WTC11 (cell line): ENCODE measurements around the gene EMC8. TPM values are rescaled to one million over a fixed set of nuclear protein-coding genes. Genes with fewer than 3 reads are reported as not detected.

Experiments
- ATAC-seq: fragments of 200-7000 bp; cut with Tn5 transposase; 2 replicates; pipeline ENCODE4 v1.10.0; 2021; ENCODE audit warnings: mild to moderate bottlenecking, moderate library complexity
- CTCF ChIA-PET: fragments of 300-600 bp; sonication (Branson Sonifier 250); formaldehyde crosslinking; loops from one replicate; lab custom pipeline; 2021; ENCODE audit warnings: antibody characterized with exemption; lab: Charles Lee
- POLR2A ChIA-PET: fragments of 350-600 bp; sonication (Branson Sonifier 250); formaldehyde crosslinking; loops from one replicate; lab custom pipeline; 2021; ENCODE audit warnings: antibody characterized with exemption; lab: Charles Lee
- DNase-seq: peaks from one replicate; pipeline ENCODE4 v3.0.0; 2021; ENCODE audit warnings: low spot score
- H3K27ac Mint-ChIP-seq: 2 replicates; pipeline ENCODE4 v1.8.0; 2021; ENCODE audit warnings: mixed read lengths
- H3K27me3 Mint-ChIP-seq: 2 replicates; pipeline ENCODE4 v1.8.0; 2021; ENCODE audit warnings: low read depth, mild to moderate bottlenecking, moderate library complexity, mixed read lengths
- H3K36me3 Mint-ChIP-seq: 2 replicates; pipeline ENCODE4 v1.8.0; 2021; ENCODE audit warnings: mixed read lengths
- H3K4me1 Mint-ChIP-seq: 2 replicates; pipeline ENCODE4 v1.8.0; 2022; ENCODE audit warnings: mixed read lengths
- H3K4me3 Mint-ChIP-seq: 2 replicates; pipeline ENCODE4 v1.8.0; 2021; ENCODE audit warnings: mild to moderate bottlenecking, moderate library complexity, mixed read lengths
- H3K9me3 Mint-ChIP-seq: 2 replicates; pipeline ENCODE4 v1.8.0; 2021; ENCODE audit warnings: mixed read lengths
- AR ChIP-seq: fragments of 250-450 bp; sonication (Bioruptor Pico); IDR thresholded peaks from 2 replicates; pipeline ENCODE4 v1.9.0; 2021; ENCODE audit warnings: mild to moderate bottlenecking
- ARID4B ChIP-seq: sonication (generic); formaldehyde crosslinking; IDR thresholded peaks from 2 replicates; pipeline ENCODE4 v1.8.0; 2023; ENCODE audit warnings: missing genetic modification reagents, mild to moderate bottlenecking, borderline replicate concordance
- E2F1 ChIP-seq: sonication (generic); formaldehyde crosslinking; IDR thresholded peaks from 2 replicates; pipeline ENCODE4 v1.8.0; 2022; ENCODE audit warnings: mild to moderate bottlenecking, missing genetic modification reagents
- ELF4 ChIP-seq: sonication (generic); formaldehyde crosslinking; IDR thresholded peaks from 2 replicates; pipeline ENCODE4 v1.8.1; 2022; ENCODE audit warnings: low read depth, mild to moderate bottlenecking, moderate library complexity, missing genetic modification reagents
- GTF2I ChIP-seq: fragments of 250-450 bp; sonication (Bioruptor Pico); conservative IDR thresholded peaks from 2 replicates; pipeline ENCODE4 v1.4.0; 2021; ENCODE audit warnings: mild to moderate bottlenecking
- HMGXB4 ChIP-seq: sonication (generic); formaldehyde crosslinking; IDR thresholded peaks from 2 replicates; pipeline ENCODE4 v1.8.1; 2023; ENCODE audit warnings: mild to moderate bottlenecking, moderate library complexity, missing genetic modification reagents
- MAX ChIP-seq: sonication (generic); formaldehyde crosslinking; IDR thresholded peaks from 2 replicates; pipeline ENCODE4 v1.8.0; 2022; ENCODE audit warnings: mild to moderate bottlenecking, missing genetic modification reagents
- NFYB ChIP-seq: sonication (generic); formaldehyde crosslinking; conservative IDR thresholded peaks from 2 replicates; pipeline ENCODE4 v1.8.0; 2022; ENCODE audit warnings: low read depth, missing genetic modification reagents
- OVOL2 ChIP-seq: fragments of 250-450 bp; sonication (Bioruptor Pico); IDR thresholded peaks from 2 replicates; pipeline ENCODE4 v1.9.0; 2021; ENCODE audit warnings: mild to moderate bottlenecking, borderline replicate concordance
- TP53 ChIP-seq: sonication (generic); formaldehyde crosslinking; IDR thresholded peaks from 2 replicates; pipeline ENCODE4 v1.8.1; 2023; ENCODE audit warnings: mild to moderate bottlenecking, missing genetic modification reagents
- ZBTB21 ChIP-seq: sonication (generic); formaldehyde crosslinking; IDR thresholded peaks from 2 replicates; pipeline ENCODE4 v1.8.1; 2023; ENCODE audit warnings: mild to moderate bottlenecking, missing genetic modification reagents, borderline replicate concordance
- ZNF281 ChIP-seq: sonication (generic); formaldehyde crosslinking; IDR thresholded peaks from 2 replicates; pipeline ENCODE4 v1.8.0; 2023; ENCODE audit warnings: mild to moderate bottlenecking, missing genetic modification reagents
- ZNF396 ChIP-seq: fragments of 250-450 bp; sonication (Bioruptor Pico); IDR thresholded peaks from 2 replicates; pipeline ENCODE4 v1.8.0; 2021; ENCODE audit warnings: mild to moderate bottlenecking, moderate library complexity, borderline replicate concordance
- total RNA-seq: library from RNA; stranded (reverse); gene quantifications from 3 replicates; pipeline ENCODE4 v1.2.3, GENCODE V29; 2021
- TF ChIP-seq, protein P1 (sequence below): sonication (generic); formaldehyde crosslinking; IDR thresholded peaks from 2 replicates; pipeline ENCODE4 v1.8.1; 2022; ENCODE audit warnings: missing genetic modification reagents, borderline replicate concordance
- TF ChIP-seq, protein P2 (sequence below): fragments of 250-450 bp; sonication (Bioruptor Pico); IDR thresholded peaks from 2 replicates; pipeline ENCODE4 v1.9.0; 2021; ENCODE audit warnings: moderate library complexity, mild to moderate bottlenecking, inconsistent platforms, borderline replicate concordance

EMC8 gene
- total RNA-seq, 1 experiment from 2014 or later: 55.2 TPM

- TF ChIP-seq, protein P1, sequence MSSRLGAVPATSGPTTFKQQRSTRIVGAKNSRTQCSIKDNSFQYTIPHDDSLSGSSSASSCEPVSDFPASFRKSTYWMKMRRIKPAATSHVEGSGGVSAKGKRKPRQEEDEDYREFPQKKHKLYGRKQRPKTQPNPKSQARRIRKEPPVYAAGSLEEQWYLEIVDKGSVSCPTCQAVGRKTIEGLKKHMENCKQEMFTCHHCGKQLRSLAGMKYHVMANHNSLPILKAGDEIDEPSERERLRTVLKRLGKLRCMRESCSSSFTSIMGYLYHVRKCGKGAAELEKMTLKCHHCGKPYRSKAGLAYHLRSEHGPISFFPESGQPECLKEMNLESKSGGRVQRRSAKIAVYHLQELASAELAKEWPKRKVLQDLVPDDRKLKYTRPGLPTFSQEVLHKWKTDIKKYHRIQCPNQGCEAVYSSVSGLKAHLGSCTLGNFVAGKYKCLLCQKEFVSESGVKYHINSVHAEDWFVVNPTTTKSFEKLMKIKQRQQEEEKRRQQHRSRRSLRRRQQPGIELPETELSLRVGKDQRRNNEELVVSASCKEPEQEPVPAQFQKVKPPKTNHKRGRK (CRISPR knock-in tag): no peak
- TF ChIP-seq HMGXB4 (CRISPR knock-in tag) (no peak), ZBTB21 (no peak), OVOL2 (CRISPR knock-in tag) (no peak), NFYB (CRISPR knock-in tag) (no peak), ARID4B (no peak), AR (CRISPR knock-in tag) (no peak), ZNF396 (CRISPR knock-in tag) (no peak)
These were observed 2.7 kb downstream of the EMC8 start (continued) for GRCh38 chr16:85796599-85796998.

GRCh38 chr16:85796152-85796551 lies 3.2 kb downstream of the EMC8 start:
- peaks cover 11% of the 10 kb centered on the region for H3K9me3 Mint-ChIP-seq
- ATAC-seq (no peak), DNase-seq (no peak)
- ChIA-PET CTCF (no interaction called here), POLR2A (no interaction called here)
- no peak for TF ChIP-seq ELF4 (CRISPR knock-in tag)
- TF ChIP-seq, protein P2, sequence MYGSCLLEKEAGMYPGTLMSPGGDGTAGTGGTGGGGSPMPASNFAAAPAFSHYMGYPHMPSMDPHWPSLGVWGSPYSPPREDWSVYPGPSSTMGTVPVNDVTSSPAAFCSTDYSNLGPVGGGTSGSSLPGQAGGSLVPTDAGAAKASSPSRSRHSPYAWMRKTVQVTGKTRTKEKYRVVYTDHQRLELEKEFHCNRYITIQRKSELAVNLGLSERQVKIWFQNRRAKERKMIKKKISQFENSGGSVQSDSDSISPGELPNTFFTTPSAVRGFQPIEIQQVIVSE (CRISPR knock-in tag): no peak
- TF ChIP-seq E2F1 (CRISPR knock-in tag): no peak
- no peak for TF ChIP-seq MAX (CRISPR knock-in tag)
- no peak for TF ChIP-seq ZNF281
- no peak for TF ChIP-seq GTF2I
- no peak for TF ChIP-seq TP53
- H3K4me1 Mint-ChIP-seq: peaks cover 21% of the 10 kb centered on the region
- no peak overlapping the region for H3K4me3 Mint-ChIP-seq
- H3K27ac Mint-ChIP-seq: peak overlapping the region; percentile 6; the same call in 1 of the 2 replicates
- H3K27me3 Mint-ChIP-seq: no peaks in the 10 kb centered on the region
- peaks cover 48% of the 10 kb centered on the region for H3K36me3 Mint-ChIP-seq
